HCT116 (cell line): ENCODE measurements around the gene ELF5. TPM values are rescaled to one million over a fixed set of nuclear protein-coding genes. Genes with fewer than 3 reads are reported as not detected.

ENCODE experiments used
- ATAC-seq: fragments of 200-7000 bp; cut with Tn5 transposase; 2 replicates; pipeline ENCODE4 v1.9.1; 2020; ENCODE audit warnings: mild to moderate bottlenecking, moderate library complexity
- BruUV-seq: library from RNA; stranded (reverse); fragments of 400-500 nt; replicated peaks from 2 replicates; lab custom pipeline; 2021; lab: Mats Ljungman, UMichigan
- CTCF ChIA-PET: fragments of 300-600 bp; sonication (Branson Sonifier 250); formaldehyde crosslinking; loops from one replicate; lab custom pipeline; 2021; ENCODE audit warnings: antibody characterized with exemption; lab: Charles Lee
- POLR2A ChIA-PET: fragments of 300-600, 350-600 bp; sonication (Branson Sonifier 250); formaldehyde crosslinking; loops from one replicate; lab custom pipeline; 2021; ENCODE audit warnings: antibody characterized with exemption; lab: Charles Lee
- RAD21 ChIA-PET, 2 experiments: fragments of 300-600 bp; sonication (Branson Sonifier 250); formaldehyde crosslinking; loops; one replicate each; lab custom pipeline; 2023; ENCODE audit warnings: low total read pairs in 2 of 2; ENCODE audit not compliant: uncharacterized antibody in 2 of 2, unreplicated experiment in 2 of 2, low non-redundant PET in 1 of 2; lab: Charles Lee
- DNase-seq: peaks from one replicate; pipeline ENCODE4 v3.0.0-alpha.2; 2010; ENCODE audit warnings: low read depth, low spot score
- H2AFZ ChIP-seq: fragments of 200-600 bp; shearing (Covaris generic), sonication (generic); 2 replicates; pipeline ENCODE4 v1.6.1; 2017; ENCODE audit warnings: low read depth, mixed run types, mixed read lengths, antibody characterized with exemption, low read length; ENCODE audit not compliant: poor library complexity, severe bottlenecking
- H3K27ac ChIP-seq: 2 replicates; pipeline ENCODE4 v1.5.1; 2012; ENCODE audit warnings: low read depth, low read length
- H3K27me3 ChIP-seq: fragments of 200-600 bp; sonication (generic); 2 replicates; pipeline ENCODE4 v1.6.1; 2016; ENCODE audit warnings: mixed run types, low read length, mixed read lengths; ENCODE audit not compliant: insufficient read depth
- H3K36me3 ChIP-seq, 2 experiments: fragments of 200-500 bp in 1 of 2; fragments of 200-600 bp in 1 of 2; sonication (Bioruptor generic) in 1 of 2; sonication (generic) in 1 of 2; 2 replicates each; pipeline versions ENCODE4 v1.5.1 to v1.6.1; 2014 to 2016; ENCODE audit warnings: low read length in 2 of 2, inconsistent platforms in 1 of 2, mixed read lengths in 1 of 2, mixed run types in 1 of 2; ENCODE audit not compliant: insufficient read depth in 2 of 2, control insufficient read depth in 1 of 2
- H3K4me1 ChIP-seq, 2 experiments: fragments of 200-600 bp in 1 of 2; sonication (generic) in 1 of 2; 2 replicates each; pipeline versions ENCODE4 v1.5.1 to v1.6.1; 2012 to 2017; ENCODE audit warnings: low read length in 2 of 2, inconsistent platforms in 1 of 2, mild to moderate bottlenecking in 1 of 2, mixed read lengths in 1 of 2, mixed run types in 1 of 2, moderate library complexity in 1 of 2; ENCODE audit not compliant: insufficient read depth in 2 of 2, control insufficient read depth in 1 of 2
- H3K4me2 ChIP-seq: fragments of 200-600 bp; sonication (generic); 2 replicates; pipeline ENCODE4 v1.6.1; 2017; ENCODE audit warnings: mixed run types, low read length, mixed read lengths
- H3K4me3 ChIP-seq, 2 experiments: fragments of 200-600 bp in 1 of 2; sonication (generic) in 1 of 2; replicated peaks in 1 of 2; 2 replicates each; pipeline ENCODE4 v1.5.1; 2011 to 2016; ENCODE audit warnings: low read length in 2 of 2, control low read depth in 1 of 2, low read depth in 1 of 2, mild to moderate bottlenecking in 1 of 2, mixed read lengths in 1 of 2, mixed run types in 1 of 2
- H3K79me2 ChIP-seq: fragments of 200-600 bp; sonication (generic); 2 replicates; pipeline ENCODE4 v1.6.1; 2017; ENCODE audit warnings: mild to moderate bottlenecking, mixed run types, low read length, moderate library complexity, mixed read lengths; ENCODE audit not compliant: insufficient read depth
- H3K9ac ChIP-seq: fragments of 200-600 bp; sonication (generic); 2 replicates; pipeline ENCODE4 v1.6.1; 2016; ENCODE audit warnings: low read length, mixed read lengths
- H3K9me2 ChIP-seq: fragments of 200-600 bp; sonication (generic), shearing (Covaris generic); 2 replicates; pipeline ENCODE4 v1.6.1; 2017; ENCODE audit warnings: mixed run types, mild to moderate bottlenecking, moderate library complexity; ENCODE audit not compliant: insufficient read depth
- H3K9me3 ChIP-seq, 2 experiments: fragments of 200-500 bp in 1 of 2; fragments of 200-600 bp in 1 of 2; sonication (Bioruptor generic) in 1 of 2; sonication (generic) in 1 of 2; 2 replicates each; pipeline ENCODE4 v1.6.1; 2014 to 2017; ENCODE audit warnings: low read length in 2 of 2, mixed read lengths in 2 of 2, inconsistent platforms in 1 of 2, low read depth in 1 of 2, mild to moderate bottlenecking in 1 of 2, mixed run types in 1 of 2, moderate library complexity in 1 of 2; ENCODE audit not compliant: control insufficient read depth in 1 of 2, insufficient read depth in 1 of 2
- H4K20me1 ChIP-seq: fragments of 200-600 bp; sonication (generic), shearing (Covaris generic); 2 replicates; pipeline ENCODE4 v1.6.1; 2017; ENCODE audit warnings: mixed run types, mild to moderate bottlenecking, moderate library complexity; ENCODE audit not compliant: insufficient read depth
- CBX3 ChIP-seq: IDR thresholded peaks from 2 replicates; pipeline ENCODE4 v1.6.1; 2012; ENCODE audit warnings: low read depth
- CEBPB ChIP-seq: IDR thresholded peaks from 2 replicates; pipeline ENCODE4 v1.6.1; 2012; ENCODE audit warnings: low read depth
- CTCF ChIP-seq, 3 experiments: fragments of 200-600 bp in 1 of 3; sonication (generic) in 1 of 3; IDR thresholded peaks in 2 of 3; conservative IDR thresholded peaks in 1 of 3; 2 replicates each; pipeline ENCODE4 v1.5.1; 2012 to 2017; ENCODE audit warnings: low read depth in 2 of 3, low read length in 2 of 3, antibody characterized with exemption in 1 of 3, borderline replicate concordance in 1 of 3, control low read depth in 1 of 3, mild to moderate bottlenecking in 1 of 3, mixed read lengths in 1 of 3, mixed run types in 1 of 3, moderate library complexity in 1 of 3; ENCODE audit not compliant: insufficient read depth in 1 of 3
- EGR1 ChIP-seq: IDR thresholded peaks from 2 replicates; pipeline ENCODE4 v1.6.1; 2012; ENCODE audit warnings: low read depth
- ELF1 ChIP-seq: IDR thresholded peaks from 2 replicates; pipeline ENCODE4 v1.6.1; 2012; ENCODE audit warnings: low read depth, borderline replicate concordance
- FOSL1 ChIP-seq: IDR thresholded peaks from 2 replicates; pipeline ENCODE4 v1.6.1; 2012; ENCODE audit warnings: low read depth
- JUND ChIP-seq: IDR thresholded peaks from 2 replicates; pipeline ENCODE4 v1.6.1; 2012
- POLR2A ChIP-seq: IDR thresholded peaks from 2 replicates; pipeline ENCODE4 v1.7.0; 2011; ENCODE audit warnings: borderline replicate concordance; ENCODE audit not compliant: insufficient read depth, insufficient read length; ENCODE audit errors: extremely low read depth
- POLR2AphosphoS5 ChIP-seq: IDR thresholded peaks from 2 replicates; pipeline ENCODE4 v1.6.1; 2011; ENCODE audit warnings: mild to moderate bottlenecking, low read depth, low read length, moderate library complexity
- RAD21 ChIP-seq: IDR thresholded peaks from 2 replicates; pipeline ENCODE4 v1.6.1; 2012; ENCODE audit warnings: low read depth, mild to moderate bottlenecking
- SIN3A ChIP-seq: IDR thresholded peaks from 2 replicates; pipeline ENCODE4 v1.6.1; 2012; ENCODE audit warnings: low read depth
- SP1 ChIP-seq: IDR thresholded peaks from 2 replicates; pipeline ENCODE4 v1.6.1; 2012; ENCODE audit warnings: low read depth
- SRF ChIP-seq: IDR thresholded peaks from 2 replicates; pipeline ENCODE4 v1.6.1; 2012; ENCODE audit warnings: low read depth
- YY1 ChIP-seq: IDR thresholded peaks from 2 replicates; pipeline ENCODE4 v1.6.1; 2011; ENCODE audit warnings: low read length, low read depth, moderate library complexity, mild to moderate bottlenecking; ENCODE audit not compliant: insufficient replicate concordance; ENCODE audit errors: extremely low read depth
- ZFX ChIP-seq: fragments of 450-650 bp; IDR thresholded peaks from 2 replicates; pipeline ENCODE4 v1.6.1; 2017
- intact Hi-C: fragments of 100-400 bp; cut with micrococcal nuclease; formaldehyde crosslinking; loops from 2 replicates; pipeline ENCODE4 v1.10.0; 2022
- total RNA-seq: library from RNA; stranded (reverse); gene quantifications from one replicate; pipeline ENCODE4 v1.2.1, GENCODE V29; 2021; ENCODE audit not compliant: unreplicated experiment
- TF ChIP-seq, protein P1 (sequence below): IDR thresholded peaks from 2 replicates; pipeline ENCODE4 v1.6.1; 2012
- TF ChIP-seq, protein P2 (sequence below): IDR thresholded peaks from 2 replicates; pipeline ENCODE4 v1.6.1; 2012; ENCODE audit warnings: low read depth
- TF ChIP-seq, protein P3 (sequence below): IDR thresholded peaks from 2 replicates; pipeline ENCODE4 v1.6.1; 2012

Gene ELF5
- total RNA-seq, 1 experiment from 2014 or later = 0.32 TPM

- CTCF ChIA-PET = no interaction called here
- no peaks in the 10 kb centered on the region for H3K27me3 ChIP-seq
- intact Hi-C loops = loop anchor here (10.0 kb wide), 4 partner anchors 316 to 686 kb away; no protein-coding TSS in a partner anchor
- no peak overlapping the region for H3K4me2 ChIP-seq
- BruUV-seq = no TSS peak
- no peaks in the 10 kb centered on the region for H3K9me2 ChIP-seq
- POLR2A ChIA-PET = no interaction called here
- H3K4me1 ChIP-seq = peaks cover 19 to 30% of the 10 kb centered on the region in 2 experiments
- no peaks in the 10 kb centered on the region for H3K79me2 ChIP-seq
- no peaks in the 10 kb centered on the region for H3K36me3 ChIP-seq
- no peak overlapping the region for H2AFZ ChIP-seq
- no peaks in the 10 kb centered on the region for H4K20me1 ChIP-seq
- no peak overlapping the region for H3K27ac ChIP-seq
- ATAC-seq = no peak
- no peaks in the 10 kb centered on the region for H3K9me3 ChIP-seq
- no peak overlapping the region for H3K9ac ChIP-seq
- H3K4me3 ChIP-seq = no peak overlapping the region
- no peak for DNase-seq
- RAD21 ChIA-PET = no interaction called here
- TF ChIP-seq SP1 (no peak), SRF (no peak), ZFX (no peak), ELF1 (no peak), CTCF (IDR thresholded peaks at IDR 0.05 in 2 of 3, conservative IDR thresholded peaks at IDR 0.05 in 1 of 3; ENCODE audit: borderline replicate concordance in 1 of 3, insufficient read depth in 1 of 3, low read depth in 2 of 3, low read length in 2 of 3) (no peak), EGR1 (no peak), RAD21 (no peak), POLR2AphosphoS5 (no peak), POLR2A (no peak), CBX3 (no peak), CEBPB (no peak), JUND (no peak), YY1 (no peak), FOSL1 (no peak), SIN3A (no peak)
- TF ChIP-seq, protein P1, sequence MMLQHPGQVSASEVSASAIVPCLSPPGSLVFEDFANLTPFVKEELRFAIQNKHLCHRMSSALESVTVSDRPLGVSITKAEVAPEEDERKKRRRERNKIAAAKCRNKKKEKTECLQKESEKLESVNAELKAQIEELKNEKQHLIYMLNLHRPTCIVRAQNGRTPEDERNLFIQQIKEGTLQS = no peak
- TF ChIP-seq, protein P2, sequence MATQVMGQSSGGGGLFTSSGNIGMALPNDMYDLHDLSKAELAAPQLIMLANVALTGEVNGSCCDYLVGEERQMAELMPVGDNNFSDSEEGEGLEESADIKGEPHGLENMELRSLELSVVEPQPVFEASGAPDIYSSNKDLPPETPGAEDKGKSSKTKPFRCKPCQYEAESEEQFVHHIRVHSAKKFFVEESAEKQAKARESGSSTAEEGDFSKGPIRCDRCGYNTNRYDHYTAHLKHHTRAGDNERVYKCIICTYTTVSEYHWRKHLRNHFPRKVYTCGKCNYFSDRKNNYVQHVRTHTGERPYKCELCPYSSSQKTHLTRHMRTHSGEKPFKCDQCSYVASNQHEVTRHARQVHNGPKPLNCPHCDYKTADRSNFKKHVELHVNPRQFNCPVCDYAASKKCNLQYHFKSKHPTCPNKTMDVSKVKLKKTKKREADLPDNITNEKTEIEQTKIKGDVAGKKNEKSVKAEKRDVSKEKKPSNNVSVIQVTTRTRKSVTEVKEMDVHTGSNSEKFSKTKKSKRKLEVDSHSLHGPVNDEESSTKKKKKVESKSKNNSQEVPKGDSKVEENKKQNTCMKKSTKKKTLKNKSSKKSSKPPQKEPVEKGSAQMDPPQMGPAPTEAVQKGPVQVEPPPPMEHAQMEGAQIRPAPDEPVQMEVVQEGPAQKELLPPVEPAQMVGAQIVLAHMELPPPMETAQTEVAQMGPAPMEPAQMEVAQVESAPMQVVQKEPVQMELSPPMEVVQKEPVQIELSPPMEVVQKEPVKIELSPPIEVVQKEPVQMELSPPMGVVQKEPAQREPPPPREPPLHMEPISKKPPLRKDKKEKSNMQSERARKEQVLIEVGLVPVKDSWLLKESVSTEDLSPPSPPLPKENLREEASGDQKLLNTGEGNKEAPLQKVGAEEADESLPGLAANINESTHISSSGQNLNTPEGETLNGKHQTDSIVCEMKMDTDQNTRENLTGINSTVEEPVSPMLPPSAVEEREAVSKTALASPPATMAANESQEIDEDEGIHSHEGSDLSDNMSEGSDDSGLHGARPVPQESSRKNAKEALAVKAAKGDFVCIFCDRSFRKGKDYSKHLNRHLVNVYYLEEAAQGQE = no peak
- TF ChIP-seq, protein P3, sequence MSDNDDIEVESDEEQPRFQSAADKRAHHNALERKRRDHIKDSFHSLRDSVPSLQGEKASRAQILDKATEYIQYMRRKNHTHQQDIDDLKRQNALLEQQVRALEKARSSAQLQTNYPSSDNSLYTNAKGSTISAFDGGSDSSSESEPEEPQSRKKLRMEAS = no peak
- TF ChIP-seq, all 23 proteins: peak for 0
Observed at GRCh38 chr11:34490304-34490703, 23.3 kb downstream of the ELF5 start.
